Mesendoderm (in vitro differentiated cells): ENCODE measurements around the gene ASCL5.

Experiments used
- DNase-seq: peaks from one replicate; pipeline ENCODE4 v3.0.0; 2013
- H2AK5ac ChIP-seq: 2 replicates; pipeline ENCODE4 v1.6.1; 2013; ENCODE audit warnings: low read length, inconsistent platforms
- H2BK120ac ChIP-seq: 2 replicates; pipeline ENCODE4 v1.6.1; 2013; ENCODE audit warnings: low read depth, mild to moderate bottlenecking, low read length, moderate library complexity, mixed read lengths
- H2BK15ac ChIP-seq: replicated peaks from 2 replicates; pipeline ENCODE4 v1.6.1; 2013; ENCODE audit warnings: low read depth, mild to moderate bottlenecking, moderate library complexity
- H2BK5ac ChIP-seq: 2 replicates; pipeline ENCODE4 v1.6.1; 2013; ENCODE audit warnings: low read length, inconsistent platforms
- H3K18ac ChIP-seq: 2 replicates; pipeline ENCODE4 v1.6.1; 2013; ENCODE audit warnings: mild to moderate bottlenecking, low read length, mixed read lengths
- H3K23ac ChIP-seq: one replicate; pipeline ENCODE4 v1.6.1; 2013; ENCODE audit warnings: low read length
- H3K27ac ChIP-seq: 2 replicates; pipeline ENCODE4 v1.5.1; 2013; ENCODE audit warnings: low read depth, mild to moderate bottlenecking, inconsistent platforms, low read length, moderate library complexity
- H3K27me3 ChIP-seq: 2 replicates; pipeline ENCODE4 v1.6.1; 2013; ENCODE audit warnings: low read length, control low read depth, mild to moderate bottlenecking, inconsistent platforms; ENCODE audit not compliant: insufficient read depth, poor library complexity
- H3K36me3 ChIP-seq: 2 replicates; pipeline ENCODE4 v1.6.1; 2013; ENCODE audit warnings: low read length, inconsistent platforms; ENCODE audit not compliant: control insufficient read depth, insufficient read depth
- H3K4ac ChIP-seq: one replicate; pipeline ENCODE4 v1.6.1; 2013; ENCODE audit warnings: low read depth, mild to moderate bottlenecking, low read length, moderate library complexity
- H3K4me1 ChIP-seq: 2 replicates; pipeline ENCODE4 v1.6.1; 2013; ENCODE audit warnings: low read depth, low read length, inconsistent platforms; ENCODE audit not compliant: control insufficient read depth
- H3K4me2 ChIP-seq: 2 replicates; pipeline ENCODE4 v1.6.1; 2013; ENCODE audit warnings: low read length
- H3K4me3 ChIP-seq: 2 replicates; pipeline ENCODE4 v1.5.1; 2013; ENCODE audit warnings: mild to moderate bottlenecking, low read length
- H3K56ac ChIP-seq: one replicate; pipeline ENCODE4 v1.6.1; 2013; ENCODE audit warnings: low read length
- H3K79me1 ChIP-seq: 2 replicates; pipeline ENCODE4 v1.6.1; 2013; ENCODE audit warnings: low read length, inconsistent platforms
- H3K79me2 ChIP-seq: 2 replicates; pipeline ENCODE4 v1.6.1; 2013; ENCODE audit warnings: mild to moderate bottlenecking, low read length; ENCODE audit not compliant: control insufficient read depth, insufficient read depth
- H3K9ac ChIP-seq: 2 replicates; pipeline ENCODE4 v1.6.1; 2013; ENCODE audit warnings: low read length, inconsistent platforms
- H4K5ac ChIP-seq: one replicate; pipeline ENCODE4 v1.6.1; 2013; ENCODE audit warnings: low read length
- H4K8ac ChIP-seq: one replicate; pipeline ENCODE4 v1.6.1; 2013; ENCODE audit warnings: low read depth, mild to moderate bottlenecking, control low read depth, low read length, moderate library complexity
- WGBS: extraction: QIAGEN DNeasy Blood & Tissue Kit; methylation state at CpG from one replicate; pipeline ENCODE4 v1.1.7; 2013; ENCODE audit warnings: low lambda C conversion rate, missing lambda C conversion rate; ENCODE audit not compliant: insufficient coverage; ENCODE audit errors: extremely low coverage; 5-methylcytosine and 5-hydroxymethylcytosine counted together

ASCL5 gene

GRCh38 chr1:201142849-201143725 is 16.1 kb upstream of the ASCL5 start:
- Histone ChIP-seq H2BK5ac (no peak overlapping the region), H3K56ac (no peak overlapping the region), H3K27me3 (no peaks in the 10 kb centered on the region), H3K4me1 (no peaks in the 10 kb centered on the region), H3K27ac (no peak overlapping the region), H3K4ac (no peak overlapping the region), H3K4me2 (no peak overlapping the region), H3K9ac (no peak overlapping the region), H3K79me1 (no peaks in the 10 kb centered on the region), H3K18ac (no peak overlapping the region), H2AK5ac (no peak overlapping the region), H3K36me3 (peaks cover 30% of the 10 kb centered on the region), H3K79me2 (no peaks in the 10 kb centered on the region), H3K4me3 (no peak overlapping the region), H4K8ac (no peak overlapping the region), H2BK15ac (no peak overlapping the region), H4K5ac (no peak overlapping the region), H3K23ac (no peak overlapping the region), H2BK120ac (no peak overlapping the region)
- DNase-seq: no peak
- no CpG with 5 or more reads among the region's 16 CpGs for WGBS

GRCh38 chr1:201142011-201142848 is 15.2 kb upstream of the ASCL5 start:
- H3K56ac ChIP-seq: no peak overlapping the region
- H4K5ac ChIP-seq: no peak overlapping the region
- H3K9ac ChIP-seq: no peak overlapping the region
- no peaks in the 10 kb centered on the region for H3K79me2 ChIP-seq
- no peaks in the 10 kb centered on the region for H3K79me1 ChIP-seq
- WGBS: no CpG with 5 or more reads among the region's 16 CpGs
- no peak overlapping the region for H2BK15ac ChIP-seq
- H3K27me3 ChIP-seq: no peaks in the 10 kb centered on the region
- H2BK5ac ChIP-seq: no peak overlapping the region
- H3K4me1 ChIP-seq: no peaks in the 10 kb centered on the region
- no peak for DNase-seq
- no peak overlapping the region for H3K23ac ChIP-seq
- H3K4me2 ChIP-seq: no peak overlapping the region
- H3K36me3 ChIP-seq: peaks cover 29% of the 10 kb centered on the region
- no peak overlapping the region for H3K27ac ChIP-seq
- no peak overlapping the region for H4K8ac ChIP-seq
- H3K4ac ChIP-seq: no peak overlapping the region
- no peak overlapping the region for H2AK5ac ChIP-seq
- no peak overlapping the region for H3K4me3 ChIP-seq
- H3K18ac ChIP-seq: no peak overlapping the region
- no peak overlapping the region for H2BK120ac ChIP-seq

- Histone ChIP-seq H3K79me1 (no peaks in the 10 kb centered on the region), H3K4me3 (no peak overlapping the region), H3K4me2 (no peak overlapping the region), H3K36me3 (peaks cover 26% of the 10 kb centered on the region), H3K9ac (no peak overlapping the region), H4K8ac (no peak overlapping the region), H3K4me1 (no peaks in the 10 kb centered on the region), H2AK5ac (no peak overlapping the region), H3K23ac (no peak overlapping the region), H2BK5ac (no peak overlapping the region), H4K5ac (no peak overlapping the region), H3K79me2 (no peaks in the 10 kb centered on the region), H3K4ac (no peak overlapping the region), H2BK15ac (no peak overlapping the region), H3K18ac (no peak overlapping the region), H3K27ac (no peak overlapping the region), H3K56ac (no peak overlapping the region), H2BK120ac (no peak overlapping the region), H3K27me3 (no peaks in the 10 kb centered on the region)
- DNase-seq: no peak
- WGBS: no CpG with 5 or more reads among the region's 5 CpGs
These were observed 14.4 kb upstream of the ASCL5 start for GRCh38 chr1:201141418-201141817.

- no CpG with 5 or more reads among the region's 8 CpGs for WGBS
- Histone ChIP-seq H3K36me3 (peaks cover 25% of the 10 kb centered on the region), H3K4ac (no peak overlapping the region), H3K27ac (no peak overlapping the region), H3K79me1 (no peaks in the 10 kb centered on the region), H3K23ac (no peak overlapping the region), H3K9ac (no peak overlapping the region), H3K4me3 (no peak overlapping the region), H2BK5ac (no peak overlapping the region), H4K5ac (no peak overlapping the region), H3K79me2 (no peaks in the 10 kb centered on the region), H3K18ac (no peak overlapping the region), H2BK15ac (no peak overlapping the region), H3K27me3 (no peaks in the 10 kb centered on the region), H2BK120ac (no peak overlapping the region), H3K4me1 (no peaks in the 10 kb centered on the region), H4K8ac (no peak overlapping the region), H3K56ac (no peak overlapping the region), H2AK5ac (no peak overlapping the region), H3K4me2 (no peak overlapping the region)
- no peak for DNase-seq
These were observed 13.9 kb upstream of the ASCL5 start for GRCh38 chr1:201140941-201141260.

GRCh38 chr1:201140235-201140940 is 13.4 kb upstream of the ASCL5 start:
- DNase-seq: no peak
- Histone ChIP-seq H3K56ac (no peak overlapping the region), H2BK5ac (no peak overlapping the region), H2BK15ac (no peak overlapping the region), H2AK5ac (no peak overlapping the region), H3K23ac (no peak overlapping the region), H3K79me1 (no peaks in the 10 kb centered on the region), H3K36me3 (peaks cover 24% of the 10 kb centered on the region), H4K8ac (no peak overlapping the region), H2BK120ac (no peak overlapping the region), H4K5ac (no peak overlapping the region), H3K4me1 (no peaks in the 10 kb centered on the region), H3K4me3 (no peak overlapping the region), H3K4me2 (no peak overlapping the region), H3K18ac (no peak overlapping the region), H3K27ac (no peak overlapping the region), H3K79me2 (no peaks in the 10 kb centered on the region), H3K4ac (no peak overlapping the region), H3K27me3 (no peaks in the 10 kb centered on the region), H3K9ac (no peak overlapping the region)
- WGBS: no CpG with 5 or more reads among the region's 10 CpGs
